Measurements from ENCODE around the gene KRT84. TPM values are rescaled to one million over a fixed set of nuclear protein-coding genes. Genes with fewer than 3 reads are reported as not detected.

KRT84 gene
- total RNA-seq, 2 donors from 2014 or later, result not detected

DNA sequence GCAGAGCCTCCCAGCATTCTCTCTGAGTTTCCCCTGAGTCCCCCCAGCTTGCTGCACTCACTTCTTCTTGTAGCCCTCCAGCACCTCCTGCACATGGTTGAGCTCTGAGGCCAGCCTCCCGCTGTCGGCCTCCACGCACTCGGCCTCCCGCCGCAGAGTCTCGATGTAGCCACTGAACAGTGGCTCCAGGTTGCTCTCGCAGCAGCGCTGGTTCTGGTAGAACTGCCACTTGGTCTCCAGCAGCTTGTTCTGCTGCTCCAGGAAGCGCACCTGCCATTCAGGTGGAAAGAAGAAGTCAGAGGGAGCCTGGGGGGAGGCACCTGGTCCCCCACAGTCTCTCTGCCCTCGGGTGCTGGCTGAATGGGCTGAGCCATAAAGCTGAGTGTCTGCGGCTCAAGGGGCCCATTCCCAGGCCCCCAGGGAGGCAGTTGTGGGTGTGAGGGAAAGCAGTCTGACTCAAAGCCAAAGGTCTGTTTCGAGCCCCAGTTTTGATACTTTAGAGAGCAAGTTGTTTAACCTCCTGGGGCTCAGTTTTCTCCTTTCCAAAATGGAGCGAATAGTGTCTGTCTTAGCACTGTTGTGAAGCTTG lies 20.5 kb downstream of the KRT84 start:
- Mint-ChIP-seq H3K27ac (no peak overlapping the region), H3K36me3 (ENCODE audit: low read depth) (no peaks in the 10 kb centered on the region), H3K27me3 (peaks cover 10% of the 10 kb centered on the region), H3K4me3 (no peak overlapping the region), H3K4me1 (no peaks in the 10 kb centered on the region), H3K9me3 (no peaks in the 10 kb centered on the region)
- no peak for ATAC-seq (replicated peaks)

DNA sequence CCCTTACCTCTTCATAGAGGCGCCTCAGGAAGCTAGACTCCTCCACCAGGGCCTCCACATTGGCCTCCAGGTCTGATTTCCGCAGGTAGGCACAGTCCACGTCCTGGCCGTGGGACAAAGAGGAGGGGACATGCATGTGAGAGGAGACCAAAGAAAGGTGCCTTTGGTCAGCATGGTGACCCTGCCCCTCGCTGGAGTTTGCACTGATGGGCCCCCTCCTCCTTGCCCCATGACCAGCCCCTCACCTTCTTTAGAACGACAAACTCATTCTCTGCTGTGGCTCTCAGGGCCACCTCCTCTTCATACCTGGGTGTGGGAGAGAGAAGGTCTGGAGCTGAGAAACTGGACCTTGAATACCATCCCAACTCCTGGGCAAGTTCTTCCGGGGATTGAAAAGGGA lies 21.4 kb downstream of the KRT84 start:
- H3K4me3 Mint-ChIP-seq, result no peak overlapping the region
- ATAC-seq (replicated peaks), result no peak
- no peaks in the 10 kb centered on the region for H3K36me3 Mint-ChIP-seq (ENCODE audit: low read depth)
- H3K4me1 Mint-ChIP-seq, result no peaks in the 10 kb centered on the region
- H3K9me3 Mint-ChIP-seq, result no peaks in the 10 kb centered on the region
- no peak overlapping the region for H3K27ac Mint-ChIP-seq
- H3K27me3 Mint-ChIP-seq, result peaks cover 7% of the 10 kb centered on the region

DNA sequence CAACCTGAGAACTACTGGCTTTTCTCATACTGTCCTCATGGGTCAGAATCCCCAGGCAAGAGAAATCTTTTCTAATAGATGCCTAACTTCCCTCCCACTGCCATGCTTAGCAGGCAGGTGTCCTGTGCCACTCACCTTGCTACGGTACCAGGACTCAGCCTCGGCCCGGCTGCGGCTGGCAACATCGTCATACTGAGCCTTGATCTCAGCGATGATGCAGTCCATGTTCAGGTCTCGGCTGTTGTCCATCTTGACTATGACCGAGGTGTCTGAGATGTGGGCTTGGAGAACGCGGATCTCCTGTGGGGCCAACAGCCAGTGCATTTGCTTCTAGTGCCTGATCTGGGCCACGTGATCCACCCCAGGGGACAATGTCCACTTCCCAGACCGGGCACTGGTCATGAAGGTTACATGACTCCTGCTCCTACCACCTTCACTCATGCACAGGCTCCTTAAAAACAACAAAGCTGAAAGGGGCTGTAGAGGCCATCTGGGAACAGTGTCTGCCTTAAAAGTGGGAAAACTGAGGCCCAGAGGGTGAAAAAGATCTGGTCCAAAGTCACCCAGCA lies 22.3 kb downstream of the KRT84 start:
- Mint-ChIP-seq H3K4me3 (no peak overlapping the region), H3K9me3 (no peaks in the 10 kb centered on the region), H3K27me3 (peaks cover 4% of the 10 kb centered on the region), H3K27ac (no peak overlapping the region), H3K36me3 (ENCODE audit: low read depth) (no peaks in the 10 kb centered on the region), H3K4me1 (no peaks in the 10 kb centered on the region)
- no peak for ATAC-seq (replicated peaks)

DNA sequence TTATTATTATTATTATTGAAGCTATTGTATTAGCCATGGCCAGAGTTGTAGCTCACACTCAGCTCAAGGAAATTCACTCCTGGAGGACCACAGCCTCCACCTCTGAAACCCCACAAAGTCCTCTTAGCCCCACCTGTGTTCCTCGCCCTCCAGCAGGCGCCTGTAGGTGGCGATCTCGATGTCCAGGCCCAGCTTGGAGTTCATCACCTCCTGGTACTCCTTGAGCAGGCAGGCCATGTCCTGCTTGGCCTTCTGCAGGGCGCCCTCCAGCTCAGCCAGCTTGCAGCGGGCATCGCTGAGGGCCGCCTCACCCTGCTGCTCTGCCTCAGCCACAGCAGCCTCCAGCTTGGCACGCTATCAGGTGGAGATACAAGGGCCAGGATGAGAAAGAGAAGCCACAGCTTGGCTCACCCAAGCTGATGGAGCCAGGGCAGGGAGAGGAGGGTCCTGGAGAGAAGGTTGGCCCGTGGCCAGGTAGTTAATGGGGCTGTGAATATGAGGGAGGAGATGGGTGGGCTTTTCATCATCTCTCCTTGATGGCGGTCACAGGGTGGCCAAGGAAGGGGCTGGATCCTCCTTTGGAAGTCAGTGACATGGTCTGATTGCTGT lies 23.2 kb downstream of the KRT84 start:
- H3K27ac Mint-ChIP-seq, result no peak overlapping the region
- H3K9me3 Mint-ChIP-seq, result no peaks in the 10 kb centered on the region
- ATAC-seq (replicated peaks), result no peak
- peaks cover 4% of the 10 kb centered on the region for H3K27me3 Mint-ChIP-seq
- H3K4me1 Mint-ChIP-seq, result no peaks in the 10 kb centered on the region
- H3K4me3 Mint-ChIP-seq, result no peak overlapping the region
- no peaks in the 10 kb centered on the region for H3K36me3 Mint-ChIP-seq (ENCODE audit: low read depth)

DNA sequence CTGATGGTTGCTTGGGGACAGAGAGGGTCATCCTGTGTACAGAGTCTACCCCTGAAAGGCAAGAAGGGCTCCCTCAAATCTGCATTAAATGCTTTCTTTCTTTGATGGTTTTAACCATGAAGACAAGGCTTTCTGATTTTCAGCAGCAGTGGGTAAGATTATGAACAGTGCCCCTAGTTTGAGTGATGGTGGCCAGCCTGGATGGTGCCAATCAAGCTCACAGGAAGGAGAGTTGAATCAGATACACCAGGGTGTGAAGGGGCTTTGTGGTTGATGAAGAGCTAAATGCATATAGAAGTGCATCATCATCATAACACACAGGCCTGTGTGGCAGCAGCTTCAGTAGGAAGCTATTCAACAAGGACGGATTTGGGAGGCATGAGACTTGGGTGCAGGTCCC lies 23.9 kb downstream of the KRT84 start:
- Mint-ChIP-seq H3K4me3 (no peak overlapping the region), H3K27ac (no peak overlapping the region), H3K4me1 (no peaks in the 10 kb centered on the region), H3K9me3 (no peaks in the 10 kb centered on the region), H3K36me3 (ENCODE audit: low read depth) (no peaks in the 10 kb centered on the region), H3K27me3 (peaks cover 4% of the 10 kb centered on the region)
- ATAC-seq (replicated peaks), result no peak

DNA sequence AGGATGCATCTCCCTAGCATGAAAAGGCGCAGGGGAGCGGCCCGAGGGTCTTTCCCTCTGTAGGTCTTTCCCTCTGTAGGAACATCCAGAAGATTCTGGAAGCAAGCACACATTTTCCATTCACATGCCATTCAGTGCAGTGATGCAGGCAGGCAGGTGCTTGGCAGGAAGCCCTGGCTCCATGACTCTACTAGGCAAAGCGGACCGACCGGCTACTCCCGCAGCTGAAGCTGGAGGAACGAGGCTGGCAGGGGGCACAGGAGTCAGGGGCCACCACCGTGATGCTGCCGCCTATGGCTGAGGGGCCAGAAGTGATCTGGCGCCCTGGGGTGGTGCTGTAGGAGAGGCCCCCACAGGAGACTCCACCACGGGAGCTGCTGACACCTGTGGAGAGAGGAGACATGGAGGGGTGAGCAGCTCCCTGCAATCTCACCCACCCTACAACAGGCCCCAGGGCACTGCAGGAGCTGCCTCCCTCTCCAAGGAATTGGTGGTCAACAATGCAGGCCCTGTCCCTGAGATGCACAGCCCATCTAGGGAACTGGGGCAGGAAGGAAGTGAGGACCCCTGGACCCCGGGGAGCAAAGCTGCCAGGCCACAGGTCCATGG lies 24.7 kb downstream of the KRT84 start:
- no peaks in the 10 kb centered on the region for H3K36me3 Mint-ChIP-seq (ENCODE audit: low read depth)
- H3K9me3 Mint-ChIP-seq, result no peaks in the 10 kb centered on the region
- no peak for ATAC-seq (replicated peaks)
- H3K4me3 Mint-ChIP-seq, result no peak overlapping the region
- H3K27ac Mint-ChIP-seq, result no peak overlapping the region
- no peaks in the 10 kb centered on the region for H3K4me1 Mint-ChIP-seq
- peaks cover 4% of the 10 kb centered on the region for H3K27me3 Mint-ChIP-seq

DNA sequence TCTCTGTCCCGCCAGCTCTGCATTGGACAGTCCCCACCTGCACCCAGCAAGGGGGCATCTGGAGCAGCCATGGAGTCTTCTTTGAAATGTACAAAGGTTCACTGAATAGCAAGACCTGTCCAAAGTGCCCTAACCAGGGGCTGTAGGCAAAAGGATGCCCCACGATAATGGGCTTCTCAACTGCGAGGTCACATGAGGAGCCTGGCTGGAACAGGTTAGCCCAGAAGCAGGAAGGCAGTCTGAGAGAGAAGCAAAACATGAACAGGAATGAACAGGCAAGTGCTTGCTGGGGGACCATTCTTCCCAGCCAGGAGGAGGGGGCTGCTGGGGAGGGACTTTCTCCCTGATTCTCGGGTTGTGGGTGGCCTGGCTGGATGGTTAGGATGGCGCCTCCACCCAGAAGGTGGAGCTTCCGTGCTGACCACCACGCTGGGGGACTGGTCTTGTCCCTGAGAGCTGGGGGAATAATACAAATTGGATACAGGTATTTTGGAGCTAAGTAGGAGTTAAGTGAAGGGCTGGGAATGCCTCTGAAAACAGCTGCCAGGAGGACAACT lies 25.3 kb downstream of the KRT84 start:
- Mint-ChIP-seq H3K27ac (no peak overlapping the region), H3K27me3 (peaks cover 4% of the 10 kb centered on the region), H3K4me1 (no peaks in the 10 kb centered on the region), H3K36me3 (ENCODE audit: low read depth) (no peaks in the 10 kb centered on the region), H3K9me3 (no peaks in the 10 kb centered on the region), H3K4me3 (no peak overlapping the region)
- ATAC-seq (replicated peaks), result no peak

DNA sequence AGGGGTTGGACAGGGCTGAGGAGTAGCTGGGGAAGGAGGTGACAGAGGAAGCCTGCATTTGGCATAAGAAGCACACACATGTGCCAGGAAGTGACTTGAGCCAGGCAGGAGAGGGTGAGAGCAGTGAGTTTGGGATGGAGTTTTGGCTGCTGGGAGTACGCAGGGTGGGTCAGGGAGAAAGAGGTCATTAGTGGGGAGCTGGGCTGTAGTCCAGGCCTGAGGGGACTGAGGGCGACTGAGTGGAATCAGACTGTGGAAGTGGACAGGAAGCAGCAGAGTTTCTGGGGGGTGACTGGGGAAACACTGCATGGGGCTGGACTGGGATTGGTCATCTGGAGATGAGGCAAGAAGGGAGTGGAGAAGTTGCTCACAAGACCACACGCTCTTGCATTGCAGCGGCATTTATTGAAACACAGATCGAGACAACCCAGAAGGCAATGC lies 25.8 kb downstream of the KRT84 start:
- no peaks in the 10 kb centered on the region for H3K9me3 Mint-ChIP-seq

DNA sequence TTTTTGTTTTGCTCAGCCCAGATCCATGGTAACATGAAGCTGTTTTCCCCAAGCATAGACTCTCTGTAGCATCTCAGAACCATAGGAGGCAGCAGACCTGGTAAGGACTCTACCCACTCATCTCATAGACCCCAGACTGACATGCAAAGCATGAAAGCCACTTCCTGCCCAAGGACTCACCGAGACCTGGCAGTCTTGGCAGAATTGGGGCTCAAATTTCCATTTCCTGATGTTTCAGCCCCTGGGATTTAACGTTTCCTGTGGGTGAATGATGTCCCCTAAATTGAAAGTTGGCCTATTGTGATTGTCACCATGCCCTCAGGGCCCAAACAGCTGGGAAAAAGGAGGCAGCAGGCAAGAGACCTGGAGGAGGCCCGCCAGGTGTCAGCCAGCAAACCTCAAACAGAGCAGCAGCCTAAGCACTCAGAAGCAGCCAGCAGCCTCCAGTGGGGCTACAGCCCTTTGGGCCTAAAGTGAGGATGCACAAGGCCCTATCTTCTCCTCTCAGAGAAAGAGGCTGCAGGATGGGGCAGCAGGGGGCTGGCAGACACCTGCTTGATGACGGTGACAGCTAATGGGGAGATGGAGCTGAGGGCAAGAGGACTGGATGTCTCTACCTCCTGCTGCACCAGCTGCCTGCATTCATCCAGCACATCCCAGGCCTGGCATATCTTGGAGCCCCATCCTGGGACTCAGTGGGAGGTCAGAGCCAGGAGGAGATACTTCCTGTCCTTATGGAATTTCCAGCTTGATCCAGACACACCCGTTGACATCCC lies 26.7 kb downstream of the KRT84 start:
- Mint-ChIP-seq H3K27me3 (peaks cover 4% of the 10 kb centered on the region), H3K27ac (peak overlapping the region; percentile 22), H3K4me1 (no peaks in the 10 kb centered on the region), H3K9me3 (no peaks in the 10 kb centered on the region), H3K36me3 (ENCODE audit: low read depth) (no peaks in the 10 kb centered on the region), H3K4me3 (no peak overlapping the region)
- peak; percentile 65 for ATAC-seq (replicated peaks)

More for the DNA sequence above, 25.8 kb downstream of the KRT84 start:
- Mint-ChIP-seq H3K36me3 (ENCODE audit: low read depth) (no peaks in the 10 kb centered on the region), H3K27me3 (peaks cover 4% of the 10 kb centered on the region), H3K4me1 (no peaks in the 10 kb centered on the region), H3K4me3 (no peak overlapping the region), H3K27ac (peak overlapping the region; percentile 13)
- ATAC-seq (replicated peaks), result no peak

DNA sequence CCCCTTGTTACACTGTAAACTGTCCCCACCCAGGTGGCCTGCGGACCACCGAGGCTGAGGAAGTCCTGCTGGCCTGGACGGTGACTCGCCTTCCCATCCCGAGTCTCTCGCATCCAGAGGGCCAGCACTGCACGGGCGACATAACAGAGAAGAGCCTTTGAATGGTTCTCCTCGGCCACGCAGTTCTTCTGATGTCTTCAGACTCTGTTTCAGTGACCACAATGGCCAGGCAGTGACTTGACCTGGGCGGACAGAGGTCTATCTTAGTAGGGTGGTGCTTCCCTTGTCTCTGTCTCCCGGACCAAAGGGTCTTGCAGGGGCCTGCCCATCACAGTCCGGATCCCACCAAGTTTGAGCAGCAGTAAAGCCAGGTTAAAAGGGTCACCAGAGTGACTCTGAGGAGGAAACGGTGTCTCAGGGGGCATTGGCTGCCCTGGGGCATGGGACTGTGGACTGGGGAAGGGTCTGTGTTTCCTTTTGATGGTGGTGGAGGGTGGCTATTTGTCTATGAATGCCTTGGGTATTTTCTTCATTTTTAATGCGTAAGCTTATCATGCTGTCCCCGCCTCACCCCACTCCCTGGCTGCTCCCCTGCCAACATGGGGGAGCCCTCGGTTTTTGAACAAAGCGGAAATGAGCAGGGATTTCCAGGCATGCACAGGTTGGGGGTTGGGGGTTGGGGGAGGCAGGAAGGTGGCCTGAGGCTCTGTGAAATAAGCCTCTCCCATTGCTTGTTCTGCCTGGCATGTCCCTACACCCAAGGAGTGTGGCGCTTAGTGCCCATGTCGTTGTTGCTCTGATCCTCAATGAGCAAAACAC lies 28.5 kb downstream of the KRT84 start:
- Mint-ChIP-seq H3K36me3 (ENCODE audit: low read depth) (no peaks in the 10 kb centered on the region), H3K27me3 (peaks cover 4% of the 10 kb centered on the region), H3K4me3 (no peak overlapping the region), H3K9me3 (no peaks in the 10 kb centered on the region), H3K4me1 (peaks cover under 1% of the 10 kb centered on the region), H3K27ac (peak overlapping the region; percentile 12)
- ATAC-seq (replicated peaks), result no peak

DNA sequence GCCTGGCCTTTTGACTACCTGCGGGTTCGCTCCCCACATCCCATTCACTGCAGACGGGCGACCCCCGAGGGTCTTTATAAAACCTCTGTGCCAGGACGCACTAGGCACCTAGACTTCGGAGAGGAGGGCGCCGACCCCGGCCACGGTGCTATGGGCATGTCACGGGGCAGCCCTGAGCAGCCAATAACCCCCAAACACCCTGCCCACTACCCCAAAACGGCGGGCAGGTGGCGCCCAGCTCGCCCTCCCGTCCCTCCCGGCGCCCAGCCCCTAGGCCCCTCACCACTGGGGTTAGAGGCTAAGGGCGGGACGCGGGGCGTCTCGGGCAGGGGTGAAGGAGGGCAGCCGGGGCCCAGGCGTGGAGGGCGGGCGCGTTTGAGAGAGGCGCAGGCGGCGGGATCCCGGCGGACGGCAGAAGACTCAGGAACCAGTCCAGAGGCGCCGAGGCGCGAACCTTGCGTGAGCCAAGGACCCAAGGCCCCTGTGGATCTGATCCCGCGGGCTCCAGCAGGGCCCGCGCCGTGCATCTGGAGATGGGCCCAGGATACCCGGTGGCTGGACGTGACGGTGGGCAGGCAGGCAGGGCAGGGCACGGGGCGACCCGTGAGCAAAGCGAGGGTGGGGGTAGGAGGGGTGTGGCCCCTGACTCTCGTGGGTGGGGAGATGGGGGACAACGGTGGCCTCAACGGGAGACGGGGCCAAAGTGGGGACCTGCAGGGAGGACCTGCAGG lies 29.3 kb downstream of the KRT84 start:
- H3K27me3 Mint-ChIP-seq, result peaks cover 4% of the 10 kb centered on the region
- no peaks in the 10 kb centered on the region for H3K9me3 Mint-ChIP-seq
- no peak for ATAC-seq (replicated peaks)
- H3K27ac Mint-ChIP-seq, result no peak overlapping the region
- H3K4me3 Mint-ChIP-seq, result no peak overlapping the region
- H3K36me3 Mint-ChIP-seq (ENCODE audit: low read depth), result no peaks in the 10 kb centered on the region
- H3K4me1 Mint-ChIP-seq, result peaks cover 6% of the 10 kb centered on the region

DNA sequence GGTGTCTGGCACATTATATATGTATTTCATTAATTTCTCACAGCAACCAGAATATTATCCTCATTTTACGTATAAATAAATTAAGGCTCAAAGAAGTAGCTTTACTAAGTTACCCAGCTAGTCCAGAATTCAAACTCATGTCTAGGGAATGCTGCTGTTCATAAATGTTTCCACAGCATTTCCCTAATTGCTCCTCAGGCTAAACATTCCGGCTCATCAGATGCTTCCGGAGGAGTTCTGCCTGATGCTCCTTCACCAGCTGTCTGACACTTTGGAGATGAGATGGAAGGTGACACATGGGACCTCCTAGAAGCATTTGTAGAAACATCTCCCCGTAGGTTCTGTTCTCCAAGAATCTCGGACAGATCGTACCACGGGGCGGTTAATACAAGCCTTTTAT lies 30.3 kb downstream of the KRT84 start:
- Mint-ChIP-seq H3K4me1 (peaks cover 6% of the 10 kb centered on the region), H3K27ac (no peak overlapping the region), H3K9me3 (no peaks in the 10 kb centered on the region), H3K27me3 (peaks cover 4% of the 10 kb centered on the region), H3K36me3 (ENCODE audit: low read depth) (no peaks in the 10 kb centered on the region), H3K4me3 (no peak overlapping the region)
- no peak for ATAC-seq (replicated peaks)

DNA sequence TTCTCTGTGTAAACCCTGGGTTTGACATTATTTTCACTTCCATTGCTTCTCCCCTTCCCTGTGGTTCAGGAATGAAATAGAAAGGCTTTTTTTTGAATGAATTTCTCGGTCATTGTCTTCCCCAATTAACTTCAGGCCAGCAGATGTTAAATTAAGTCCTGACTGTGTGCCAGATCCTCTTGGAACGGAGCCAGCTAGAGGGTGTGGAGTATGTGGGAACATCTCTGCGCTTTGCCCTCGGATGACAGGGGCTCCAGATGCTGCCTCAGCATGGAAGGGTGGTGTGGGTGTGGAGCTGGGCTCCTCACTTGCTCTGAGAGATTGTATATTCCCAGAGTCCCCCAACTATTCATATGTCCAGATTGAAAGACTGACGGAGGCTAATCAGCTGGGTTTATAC lies 31.3 kb downstream of the KRT84 start:
- Mint-ChIP-seq H3K4me1 (peaks cover 6% of the 10 kb centered on the region), H3K4me3 (no peak overlapping the region), H3K27ac (no peak overlapping the region), H3K36me3 (ENCODE audit: low read depth) (no peaks in the 10 kb centered on the region), H3K27me3 (peaks cover 5% of the 10 kb centered on the region), H3K9me3 (no peaks in the 10 kb centered on the region)
- ATAC-seq (replicated peaks), result no peak

Data from activated T-helper 17 cell treated with anti-CD3 and anti-CD28 coated beads, Interleukin-2, amount 50 U/mL, for 72 hours (primary cell).